Measurements from ENCODE around the gene MAPT. TPM values are rescaled to one million over a fixed set of nuclear protein-coding genes. Genes with fewer than 3 reads are reported as not detected.
"Not testable (repeated sequence)": the region's sequence is repeated elsewhere in the genome, so short reads cannot be mapped to it uniquely, and the experiment has no call there.

MAPT gene
- total RNA-seq, 1 donor from 2014 or later, result under 0.01 TPM

GRCh38 chr17:46008591-46008990 is 114.2 kb downstream of the MAPT start:
- DNase-seq (ENCODE audit: low read depth in 2 of 2), result no peak

- peak in 1 of 2 donors; percentile 37 for DNase-seq (ENCODE audit: low read depth in 2 of 2)
Observed at GRCh38 chr17:46009681-46010596, 115.6 kb downstream of the MAPT start.

- DNase-seq (ENCODE audit: low read depth in 2 of 2), result no peak
Observed at GRCh38 chr17:46010597-46011186, 116.3 kb downstream of the MAPT start.

- no peak for DNase-seq (ENCODE audit: low read depth in 2 of 2)
Observed at GRCh38 chr17:46011711-46012505, 117.6 kb downstream of the MAPT start.

- no peak for DNase-seq (ENCODE audit: low read depth in 2 of 2)
Observed at GRCh38 chr17:46012506-46013079, 118.2 kb downstream of the MAPT start.

GRCh38 chr17:46013127-46013501 is 118.8 kb downstream of the MAPT start:
- DNase-seq (ENCODE audit: low read depth in 2 of 2), result no peak

- DNase-seq (ENCODE audit: low read depth in 2 of 2), result no peak
Observed at GRCh38 chr17:46013502-46014165, 119.3 kb downstream of the MAPT start.

- not testable (repeated sequence) for DNase-seq (ENCODE audit: low read depth in 2 of 2)
Observed at GRCh38 chr17:46019408-46019925, 125.1 kb downstream of the MAPT start.

- no peak for DNase-seq (ENCODE audit: low read depth in 2 of 2)
Observed at GRCh38 chr17:46020023-46020761, 125.8 kb downstream of the MAPT start.

- DNase-seq (ENCODE audit: low read depth in 2 of 2), result no peak
Observed at GRCh38 chr17:46020998-46021397, 126.6 kb downstream of the MAPT start.

- not testable (repeated sequence) for DNase-seq (ENCODE audit: low read depth in 2 of 2)
Observed at GRCh38 chr17:46023366-46023765, 129.0 kb downstream of the MAPT start.

GRCh38 chr17:46023783-46024388 is 129.5 kb downstream of the MAPT start:
- DNase-seq (ENCODE audit: low read depth in 2 of 2), result no peak

GRCh38 chr17:46024590-46024989 is 130.2 kb downstream of the MAPT start:
- DNase-seq (ENCODE audit: low read depth in 2 of 2), result no peak

- DNase-seq (ENCODE audit: low read depth in 2 of 2), result no peak
Observed at GRCh38 chr17:46025060-46025459, 130.7 kb downstream of the MAPT start.

- no peak for DNase-seq (ENCODE audit: low read depth in 2 of 2)
Observed at GRCh38 chr17:46025510-46026165, 131.3 kb downstream of the MAPT start.

GRCh38 chr17:46026166-46027047 is 132.1 kb downstream of the MAPT start:
- no peak for DNase-seq (ENCODE audit: low read depth in 2 of 2)

GRCh38 chr17:46027048-46027975 is 133.0 kb downstream of the MAPT start:
- no peak for DNase-seq (ENCODE audit: low read depth in 2 of 2)
